T-cell (primary cell): ENCODE results near the gene PP2D1. TPM values are rescaled to one million over a fixed set of nuclear protein-coding genes. Genes with fewer than 3 reads are reported as not detected.

Experiments used
- ATAC-seq, 4 experiments: fragments of 200-7000 bp in 3 of 4; fragments of 150-1000 bp in 1 of 4; cut with Tn5 transposase; replicated peaks in 1 of 4; 1 replicate in 3 of 4; 2 replicates in 1 of 4; pipeline ENCODE4 v1.10.0; 2021; ENCODE audit warnings: moderate library complexity in 3 of 4, mild to moderate bottlenecking in 2 of 4, moderate number of reproducible peaks in 1 of 4
- CTCF ChIA-PET, 2 donors: fragments of 300-600 bp; sonication (Branson Sonifier 250); formaldehyde crosslinking; loops; one replicate each; lab custom pipeline; 2022; ENCODE audit warnings: antibody characterized with exemption in 2 of 2; lab: Charles Lee
- POLR2A ChIA-PET, 2 donors: fragments of 300-600 bp; sonication (Branson Sonifier 250); formaldehyde crosslinking; loops; one replicate each; lab custom pipeline; 2022; ENCODE audit warnings: antibody characterized with exemption in 2 of 2; lab: Charles Lee
- DNase-seq, 35 experiments: peaks; one replicate each; pipeline versions ENCODE4 v3.0.0 to v3.0.0-alpha.2; 2013 to 2023
- H3K27ac ChIP-seq: one replicate; pipeline ENCODE4 v1.5.1; 2013; ENCODE audit warnings: low read length
- H3K27me3 ChIP-seq, 2 experiments: replicated peaks in 1 of 2; 1 replicate in 1 of 2; 2 replicates in 1 of 2; pipeline versions ENCODE4 v1.6.1 to v1.7.0; 2013; ENCODE audit warnings: low read length in 1 of 2, mixed read lengths in 1 of 2; ENCODE audit not compliant: control insufficient read depth in 2 of 2, insufficient read depth in 2 of 2; ENCODE audit errors: extremely low read depth in 1 of 2
- H3K36me3 ChIP-seq, 2 donors: 1 replicate in 1 of 2; 2 replicates in 1 of 2; pipeline versions ENCODE4 v1.6.1 to v1.7.0; 2013; ENCODE audit warnings: low read length in 1 of 2; ENCODE audit not compliant: control insufficient read depth in 2 of 2, insufficient read depth in 1 of 2; ENCODE audit errors: extremely low read depth in 1 of 2
- H3K4me1 ChIP-seq, 2 experiments: 1 replicate in 1 of 2; 2 replicates in 1 of 2; pipeline versions ENCODE4 v1.6.1 to v1.7.0; 2013; ENCODE audit warnings: low read length in 2 of 2, mixed read lengths in 1 of 2; ENCODE audit not compliant: insufficient read depth in 2 of 2, control insufficient read depth in 1 of 2; ENCODE audit errors: extremely low read depth in 1 of 2
- H3K4me3 ChIP-seq, 2 donors: 1 replicate in 1 of 2; 2 replicates in 1 of 2; pipeline versions ENCODE4 v1.5.1 to v1.7.0; 2013; ENCODE audit warnings: mild to moderate bottlenecking in 2 of 2, low read length in 1 of 2, moderate library complexity in 1 of 2; ENCODE audit not compliant: control insufficient read depth in 1 of 2; ENCODE audit errors: extremely low read depth in 1 of 2
- H3K9me3 ChIP-seq: 2 replicates; pipeline ENCODE4 v1.7.0; 2013
- H3K27ac Mint-ChIP-seq, 2 donors: one replicate each; pipeline ENCODE4 v1.8.0; 2020 to 2021; ENCODE audit warnings: mild to moderate bottlenecking in 2 of 2, mixed read lengths in 2 of 2
- H3K27me3 Mint-ChIP-seq, 2 donors: one replicate each; pipeline ENCODE4 v1.8.0; 2021 to 2022; ENCODE audit warnings: mixed read lengths in 2 of 2
- H3K36me3 Mint-ChIP-seq: one replicate; pipeline ENCODE4 v1.8.0; 2021; ENCODE audit warnings: mixed read lengths
- H3K4me1 Mint-ChIP-seq, 3 donors: one replicate each; pipeline ENCODE4 v1.8.0; 2020 to 2022; ENCODE audit warnings: mixed read lengths in 3 of 3, mild to moderate bottlenecking in 1 of 3
- H3K4me3 Mint-ChIP-seq, 3 donors: one replicate each; pipeline ENCODE4 v1.8.0; 2020 to 2022; ENCODE audit warnings: mild to moderate bottlenecking in 3 of 3, mixed read lengths in 3 of 3, moderate library complexity in 3 of 3
- H3K9me3 Mint-ChIP-seq, 3 donors: one replicate each; pipeline ENCODE4 v1.8.0; 2020 to 2022; ENCODE audit warnings: mixed read lengths in 3 of 3
- WGBS: methylation state at CpG from one replicate; pipeline ENCODE4 v1.1.5; 2013; ENCODE audit warnings: missing lambda C conversion rate; ENCODE audit not compliant: insufficient coverage; 5-methylcytosine and 5-hydroxymethylcytosine counted together
- total RNA-seq, 35 experiments: library from RNA in 6 of 35; stranded (reverse) in 6 of 35; fragments of 120-200 nt in 1 of 35; gene quantifications; one replicate each; pipeline versions ENCODE4 v1.2.1 to v1.2.4 and lab custom pipeline; 2013 to 2026

PP2D1 gene
- total RNA-seq, 5 donors from 2014 or later (not counting 1 experiment from before 2014, with no cell fraction given): not detected

DNA sequence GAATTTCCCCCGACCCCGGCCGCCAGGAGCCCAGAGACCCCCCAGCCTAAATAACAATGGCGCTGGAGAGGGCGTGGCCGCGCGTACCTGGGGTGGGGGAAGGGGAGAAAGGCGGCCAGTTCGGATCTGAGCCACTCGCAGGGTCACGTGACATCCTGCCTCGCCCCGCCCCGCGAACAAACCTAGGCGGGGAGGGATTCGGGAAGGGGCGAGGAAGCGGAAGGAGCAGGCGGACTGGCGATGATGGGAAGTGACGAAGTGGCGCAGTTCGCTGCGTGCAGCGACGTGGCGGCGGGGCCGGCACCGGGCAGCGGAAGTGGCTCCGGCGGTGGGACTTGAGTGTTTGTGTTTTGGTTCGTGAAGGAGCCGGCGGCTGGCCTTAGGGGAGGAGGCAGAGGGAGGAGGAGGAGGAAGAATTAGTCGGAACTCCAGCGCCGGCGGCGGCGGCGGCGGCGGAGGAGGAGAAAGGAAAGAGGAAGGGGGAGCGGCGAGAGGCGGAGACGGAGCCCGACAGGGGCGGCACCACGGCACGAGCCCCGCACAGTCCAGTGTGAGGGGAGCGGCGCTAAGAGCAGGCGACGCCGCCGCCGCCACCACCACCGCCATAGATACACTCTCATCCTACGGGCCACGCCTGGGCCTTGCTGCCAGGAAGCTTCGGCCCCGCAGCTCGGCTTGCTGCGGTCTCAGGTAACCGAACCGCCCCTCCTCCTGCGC lies 65.1 kb downstream of the PP2D1 start, which contains the start of gene RAB5A:
TSS of gene RAB5A (plus strand) at position 266 of the 717 bp plus-strand sequence. CDS start 3,802 bp downstream, outside the sequence.
- Histone ChIP-seq H3K9me3 (no peaks in the 10 kb centered on the region), H3K4me3 (peak within 1 kb of the TSS; percentile 78 to 98), H3K4me1 (peaks cover 13 to 23% of the 10 kb centered on the region in 2 experiments), H3K27me3 (no peaks in the 10 kb centered on the region), H3K27ac (peak within 1 kb of the TSS; percentile 96), H3K36me3 (peaks cover 0 to 7% of the 10 kb centered on the region in 2 donors)
- ATAC-seq (peak; percentile 86 to 90 (median 88)), DNase-seq (peak; percentile 91 to 98 (median 95))
- no peaks in the 10 kb centered on the region for H3K27me3 Mint-ChIP-seq
- peak within 1 kb of the TSS; percentile 97 to 99 for H3K27ac Mint-ChIP-seq
- H3K36me3 Mint-ChIP-seq: peaks cover 11% of the 10 kb centered on the region
- under 1% methylated on average over 55 of the region's 73 CpGs for WGBS
- CTCF ChIA-PET: interaction anchor here in 1 of 2 donors (1.0 kb wide), 1 partner anchor 93 kb away, joined by 3 read pairs; the partner anchor contains the start of gene KAT2B
- peak within 1 kb of the TSS; percentile 95 to 100 (median 99) for H3K4me3 Mint-ChIP-seq
- H3K9me3 Mint-ChIP-seq: no peaks in the 10 kb centered on the region
- H3K4me1 Mint-ChIP-seq: peaks cover 48 to 56% (median 51%) of the 10 kb centered on the region in 3 donors
- POLR2A ChIA-PET: interaction anchor here (0.5 to 1.1 kb wide), 3 partner anchors 11 to 239 kb away, joined by 5 to 10 read pairs (median 8); partner anchors contain the start of genes KAT2B (in 1 of the 2) and SGO1 (in 1 of the 2)

DNA sequence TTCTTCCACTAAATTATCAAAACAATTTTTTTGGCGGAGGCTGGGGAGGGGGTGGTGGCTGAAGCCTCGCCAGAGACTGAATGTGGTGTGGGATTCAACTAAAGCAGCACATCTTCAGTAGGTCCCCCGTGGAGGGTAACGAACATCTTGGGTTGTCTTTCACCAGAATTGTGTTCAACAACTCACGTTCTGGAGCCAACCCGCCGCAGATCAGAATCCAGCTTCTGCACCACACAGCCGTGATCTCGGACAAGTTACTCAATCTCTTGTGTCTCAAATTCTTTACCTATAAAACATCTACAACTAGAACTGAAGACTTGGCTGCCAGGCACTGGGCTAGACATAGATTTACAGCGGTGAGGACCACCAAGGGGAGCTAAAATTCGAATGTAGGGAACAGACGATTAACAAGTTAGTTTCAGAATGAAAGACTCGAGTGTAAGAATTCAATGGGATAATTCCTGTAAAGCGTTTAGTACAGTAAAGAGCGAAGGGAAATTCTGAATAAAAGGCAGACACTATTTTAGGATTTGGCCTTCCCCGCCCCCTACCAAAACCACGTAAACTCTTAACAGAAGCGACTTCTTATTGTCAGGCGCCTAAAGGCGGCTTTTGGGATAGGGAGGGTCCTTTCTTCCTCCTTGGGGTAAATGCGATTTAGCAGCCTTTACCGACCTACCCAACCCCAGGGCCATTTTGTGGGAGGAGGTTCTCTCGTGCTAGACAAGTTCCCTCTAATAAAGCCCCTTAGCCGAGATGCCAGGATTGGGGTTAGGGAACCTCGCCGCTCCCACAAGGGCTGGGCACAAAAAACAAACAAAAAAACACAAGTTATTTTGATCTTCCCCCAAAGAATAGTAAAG lies 65.9 kb downstream of the PP2D1 start:
- peak overlapping the region; percentile 95 to 100 (median 99) for H3K4me3 Mint-ChIP-seq
- ATAC-seq (peak in 3 of 4 experiments; percentile 1 to 6 (median 5)), DNase-seq (peak in 8 of 35 experiments; percentile 1 to 20 (median 4))
- ChIA-PET CTCF (no interaction called here), POLR2A (interaction anchor here (0.6 kb wide), 2 partner anchors 15 to 466 kb away, joined by 3 to 5 read pairs; no protein-coding TSS in a partner anchor)
- H3K36me3 Mint-ChIP-seq: peaks cover 6% of the 10 kb centered on the region
- H3K4me1 Mint-ChIP-seq: peaks cover 40 to 49% (median 45%) of the 10 kb centered on the region in 3 donors
- Histone ChIP-seq H3K27me3 (no peaks in the 10 kb centered on the region), H3K27ac (peak overlapping the region; percentile 96), H3K36me3 (no peaks in the 10 kb centered on the region), H3K4me1 (peaks cover 10 to 18% of the 10 kb centered on the region in 2 experiments), H3K4me3 (peak overlapping the region; percentile 78 to 98), H3K9me3 (no peaks in the 10 kb centered on the region)
- peak overlapping the region; percentile 97 to 99 for H3K27ac Mint-ChIP-seq
- 80% methylated on average over 10 of the region's 26 CpGs for WGBS
- no peaks in the 10 kb centered on the region for H3K27me3 Mint-ChIP-seq
- no peaks in the 10 kb centered on the region for H3K9me3 Mint-ChIP-seq

DNA sequence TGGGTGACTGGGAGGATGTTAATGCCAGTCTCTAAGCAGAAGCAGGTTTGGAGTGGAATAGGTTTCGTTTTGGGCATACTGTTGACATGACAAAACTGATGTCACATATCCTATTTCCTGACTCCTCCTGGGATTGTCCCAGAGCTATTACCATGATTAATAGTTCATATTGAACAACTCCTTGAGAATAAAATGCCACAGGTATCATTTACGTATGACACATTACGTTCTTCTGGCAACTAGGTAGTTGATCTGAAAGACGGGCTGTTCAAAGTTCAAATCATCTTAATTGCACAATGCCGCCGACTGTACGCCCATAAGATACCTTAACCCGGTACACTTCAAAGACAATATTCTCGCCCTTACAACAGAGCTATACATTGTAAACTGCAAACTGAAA lies 66.5 kb downstream of the PP2D1 start:
- Mint-ChIP-seq H3K4me3 (peak overlapping the region; percentile 95 to 100 (median 99)), H3K9me3 (no peaks in the 10 kb centered on the region), H3K27me3 (no peaks in the 10 kb centered on the region), H3K27ac (peak overlapping the region; percentile 97 to 99), H3K4me1 (peaks cover 34 to 42% (median 38%) of the 10 kb centered on the region in 3 donors), H3K36me3 (no peaks in the 10 kb centered on the region)
- Histone ChIP-seq H3K27me3 (no peaks in the 10 kb centered on the region), H3K4me1 (peaks cover 10 to 18% of the 10 kb centered on the region in 2 experiments), H3K4me3 (no peak overlapping the region), H3K36me3 (no peaks in the 10 kb centered on the region), H3K9me3 (no peaks in the 10 kb centered on the region), H3K27ac (peak overlapping the region; percentile 96)
- 100% methylated on average over 3 of the region's 9 CpGs for WGBS
- DNase-seq (no peak), ATAC-seq (no peak)
- ChIA-PET CTCF (no interaction called here), POLR2A (interaction anchor here (0.6 kb wide), 3 partner anchors 15 to 465 kb away, joined by 3 to 5 read pairs (median 4); no protein-coding TSS in a partner anchor)

DNA sequence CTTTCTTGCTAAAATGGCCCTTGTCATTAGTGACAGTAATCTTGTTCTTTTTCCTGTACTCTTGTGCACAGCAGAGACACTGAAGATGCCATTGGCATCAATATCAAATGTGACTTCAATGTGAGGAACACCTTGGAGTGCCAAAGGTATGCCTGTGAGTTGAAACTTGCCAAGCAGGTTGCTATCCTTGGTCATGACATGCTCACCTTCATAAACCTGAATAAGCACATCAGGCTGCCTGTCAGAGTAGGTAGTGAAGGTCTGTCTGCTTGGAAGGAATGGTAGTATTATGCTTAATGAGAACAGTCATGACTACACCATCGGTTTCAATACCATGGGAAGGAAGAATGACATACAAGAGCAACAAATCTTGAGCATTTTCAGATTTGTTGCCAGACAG lies 71.4 kb downstream of the PP2D1 start:
- ChIA-PET CTCF (no interaction called here), POLR2A (no interaction called here)
- Mint-ChIP-seq H3K4me1 (peaks cover 2 to 8% (median 7%) of the 10 kb centered on the region in 3 donors), H3K4me3 (no peak overlapping the region), H3K27ac (no peak overlapping the region), H3K9me3 (no peaks in the 10 kb centered on the region), H3K27me3 (no peaks in the 10 kb centered on the region), H3K36me3 (peaks cover 3% of the 10 kb centered on the region)
- ATAC-seq: no peak
- Histone ChIP-seq H3K9me3 (no peaks in the 10 kb centered on the region), H3K4me3 (no peak overlapping the region), H3K27me3 (no peaks in the 10 kb centered on the region), H3K36me3 (no peaks in the 10 kb centered on the region), H3K27ac (no peak overlapping the region), H3K4me1 (no peaks in the 10 kb centered on the region)
- whole genome bisulfite sequencing: 100% methylated on average over 1 of the region's 1 CpG
- no peak for DNase-seq

DNA sequence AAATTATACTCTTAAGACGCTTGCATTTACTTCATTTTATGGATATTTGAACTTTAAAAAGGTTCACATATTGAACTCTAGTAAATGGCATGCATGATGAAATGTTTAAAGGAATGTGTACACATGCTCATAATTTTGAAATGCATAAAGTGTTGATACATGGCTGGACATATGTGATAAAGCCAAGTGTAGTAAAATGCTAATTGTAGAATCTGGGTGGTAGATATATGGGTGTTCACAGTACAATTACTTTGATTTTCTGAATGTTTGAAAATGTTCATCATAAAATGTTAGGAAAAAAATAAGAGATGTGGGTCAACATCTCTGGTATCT lies 73.8 kb downstream of the PP2D1 start:
- Histone ChIP-seq H3K36me3 (no peaks in the 10 kb centered on the region), H3K4me3 (no peak overlapping the region), H3K9me3 (no peaks in the 10 kb centered on the region), H3K4me1 (no peaks in the 10 kb centered on the region), H3K27me3 (peaks cover 0 to 8% of the 10 kb centered on the region in 2 experiments), H3K27ac (no peak overlapping the region)
- H3K27me3 Mint-ChIP-seq: peaks cover 8 to 13% of the 10 kb centered on the region in 2 donors
- ChIA-PET POLR2A (no interaction called here), CTCF (no interaction called here)
- no peak overlapping the region for H3K4me3 Mint-ChIP-seq
- DNase-seq: no peak
- peaks cover 3% of the 10 kb centered on the region for H3K36me3 Mint-ChIP-seq
- H3K4me1 Mint-ChIP-seq: no peaks in the 10 kb centered on the region
- no peak overlapping the region for H3K27ac Mint-ChIP-seq
- no peaks in the 10 kb centered on the region for H3K9me3 Mint-ChIP-seq
- no peak for ATAC-seq
- WGBS: no CpG with 5 or more reads among the region's 1 CpG
